Measurements from ENCODE around the gene HOXD12.

- TF ChIP-seq CEBPB (IDR thresholded peaks at IDR 0.05; ENCODE audit: low read depth) (no peak), SP1 (IDR thresholded peaks at IDR 0.05; ENCODE audit: low read depth) (no peak), POLR2A (IDR thresholded peaks at IDR 0.05; ENCODE audit: borderline replicate concordance, extremely low read depth, insufficient read depth, insufficient read length) (no peak), REST (IDR thresholded peaks at IDR 0.05; ENCODE audit: low read depth) (no peak), EZH2 (IDR thresholded peaks at IDR 0.05) (no peak)
- TF ChIP-seq, protein P1, sequence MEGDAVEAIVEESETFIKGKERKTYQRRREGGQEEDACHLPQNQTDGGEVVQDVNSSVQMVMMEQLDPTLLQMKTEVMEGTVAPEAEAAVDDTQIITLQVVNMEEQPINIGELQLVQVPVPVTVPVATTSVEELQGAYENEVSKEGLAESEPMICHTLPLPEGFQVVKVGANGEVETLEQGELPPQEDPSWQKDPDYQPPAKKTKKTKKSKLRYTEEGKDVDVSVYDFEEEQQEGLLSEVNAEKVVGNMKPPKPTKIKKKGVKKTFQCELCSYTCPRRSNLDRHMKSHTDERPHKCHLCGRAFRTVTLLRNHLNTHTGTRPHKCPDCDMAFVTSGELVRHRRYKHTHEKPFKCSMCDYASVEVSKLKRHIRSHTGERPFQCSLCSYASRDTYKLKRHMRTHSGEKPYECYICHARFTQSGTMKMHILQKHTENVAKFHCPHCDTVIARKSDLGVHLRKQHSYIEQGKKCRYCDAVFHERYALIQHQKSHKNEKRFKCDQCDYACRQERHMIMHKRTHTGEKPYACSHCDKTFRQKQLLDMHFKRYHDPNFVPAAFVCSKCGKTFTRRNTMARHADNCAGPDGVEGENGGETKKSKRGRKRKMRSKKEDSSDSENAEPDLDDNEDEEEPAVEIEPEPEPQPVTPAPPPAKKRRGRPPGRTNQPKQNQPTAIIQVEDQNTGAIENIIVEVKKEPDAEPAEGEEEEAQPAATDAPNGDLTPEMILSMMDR (IDR thresholded peaks at IDR 0.05 in 2 of 3, conservative IDR thresholded peaks at IDR 0.05 in 1 of 3; ENCODE audit: borderline replicate concordance in 1 of 3, insufficient read depth in 1 of 3, low read depth in 2 of 3, low read length in 2 of 3), result no peak
Measured at GRCh38 chr2:176101216-176101830, 1.7 kb downstream of the HOXD12 start.

Measured in HCT116 (cell line).